H54 (cell line): ENCODE data around the gene RNF135.
"Not testable (repeated sequence)": the region's sequence is repeated elsewhere in the genome, so short reads cannot be mapped to it uniquely, and the experiment has no call there.

ENCODE experiments used
- DNase-seq: peaks from one replicate; pipeline ENCODE4 v3.0.0; 2011; ENCODE audit warnings: low spot score, mixed read lengths; ENCODE audit not compliant: insufficient read length
- FAIRE-seq: peaks from 3 replicates; lab custom pipeline; 2011; peaks lifted over from hg19 to GRCh38; lab: Jason Lieb, UNC
- POLR2A ChIP-seq: IDR thresholded peaks from 2 replicates; pipeline ENCODE4 v1.6.1; 2011; ENCODE audit warnings: low read depth, mild to moderate bottlenecking, low read length

Gene RNF135

DNA sequence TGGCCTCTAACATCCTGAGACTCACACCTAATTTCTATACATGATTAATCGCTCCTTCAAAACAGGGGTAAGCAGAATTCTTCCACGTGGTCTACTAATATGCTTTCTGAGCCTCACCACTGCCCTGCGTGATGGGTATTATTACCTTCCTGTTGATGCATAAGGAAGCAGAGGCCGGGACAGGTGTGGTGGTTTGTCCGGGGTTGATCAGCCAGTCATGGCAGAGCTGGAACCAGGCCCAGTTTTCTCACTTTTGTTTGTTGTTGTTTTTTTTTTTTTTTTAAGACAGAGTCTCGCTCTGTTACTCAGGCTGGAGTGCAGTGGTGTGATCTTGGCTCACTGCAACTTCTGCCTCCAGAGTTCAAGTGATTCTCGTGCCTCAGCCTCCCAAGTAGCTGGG lies 31.2 kb downstream of the RNF135 start:
- DNase-seq, result no peak
- TF ChIP-seq POLR2A, result no peak
- no peak for FAIRE-seq

DNA sequence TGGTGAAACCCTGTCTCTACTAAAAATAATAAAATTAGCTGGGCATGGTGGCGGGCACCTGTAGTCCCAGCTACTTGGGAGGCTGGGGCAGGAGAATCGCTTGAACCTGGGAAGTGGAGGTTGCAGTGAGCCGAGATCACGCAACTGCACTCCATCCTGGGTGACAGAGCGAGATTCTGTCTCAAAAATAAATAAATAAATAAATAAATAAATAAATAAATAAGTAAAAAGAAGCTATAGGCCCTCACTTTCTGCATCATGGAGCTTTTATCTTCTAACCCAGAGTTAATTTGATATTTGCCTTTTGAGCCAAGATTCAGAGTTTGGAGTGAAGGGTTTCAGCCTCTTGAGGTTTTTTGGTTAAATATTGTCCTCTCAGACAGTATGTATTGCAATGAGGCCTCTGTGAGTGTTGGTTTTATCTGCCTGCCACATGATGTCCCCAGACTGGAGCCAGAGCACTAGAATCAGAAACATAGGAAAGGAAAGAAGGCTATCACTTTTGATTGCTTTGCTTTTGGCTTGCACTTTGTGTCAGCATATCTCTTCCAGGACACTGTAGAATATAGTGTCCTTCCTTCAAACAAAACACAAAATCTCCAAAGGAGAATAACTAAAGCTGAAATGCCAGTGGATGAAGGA lies 32.5 kb downstream of the RNF135 start:
- no peak for TF ChIP-seq POLR2A
- FAIRE-seq, result no peak
- no peak for DNase-seq

DNA sequence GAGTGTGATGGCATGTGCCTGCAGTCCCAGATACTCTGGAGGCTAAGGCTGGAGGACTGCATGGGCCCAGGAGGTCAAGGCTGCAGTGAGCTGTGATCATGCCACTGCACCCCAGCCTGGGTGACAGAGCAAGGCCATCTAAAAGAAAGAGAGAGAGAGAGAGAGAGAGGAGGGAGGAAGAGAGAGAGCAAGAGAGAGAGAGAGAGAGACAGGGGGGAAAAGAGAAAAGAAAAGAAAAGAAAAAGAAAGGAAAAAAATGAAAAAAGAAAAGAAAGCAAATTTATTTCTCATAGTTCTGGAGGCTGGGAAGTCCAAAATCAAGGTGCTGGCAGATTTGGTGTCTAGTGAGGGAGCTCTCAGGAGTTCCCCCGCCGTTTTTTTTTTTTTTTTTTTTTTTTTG lies 33.3 kb downstream of the RNF135 start:
- DNase-seq, result no peak
- TF ChIP-seq POLR2A, result no peak
- FAIRE-seq, result no peak

DNA sequence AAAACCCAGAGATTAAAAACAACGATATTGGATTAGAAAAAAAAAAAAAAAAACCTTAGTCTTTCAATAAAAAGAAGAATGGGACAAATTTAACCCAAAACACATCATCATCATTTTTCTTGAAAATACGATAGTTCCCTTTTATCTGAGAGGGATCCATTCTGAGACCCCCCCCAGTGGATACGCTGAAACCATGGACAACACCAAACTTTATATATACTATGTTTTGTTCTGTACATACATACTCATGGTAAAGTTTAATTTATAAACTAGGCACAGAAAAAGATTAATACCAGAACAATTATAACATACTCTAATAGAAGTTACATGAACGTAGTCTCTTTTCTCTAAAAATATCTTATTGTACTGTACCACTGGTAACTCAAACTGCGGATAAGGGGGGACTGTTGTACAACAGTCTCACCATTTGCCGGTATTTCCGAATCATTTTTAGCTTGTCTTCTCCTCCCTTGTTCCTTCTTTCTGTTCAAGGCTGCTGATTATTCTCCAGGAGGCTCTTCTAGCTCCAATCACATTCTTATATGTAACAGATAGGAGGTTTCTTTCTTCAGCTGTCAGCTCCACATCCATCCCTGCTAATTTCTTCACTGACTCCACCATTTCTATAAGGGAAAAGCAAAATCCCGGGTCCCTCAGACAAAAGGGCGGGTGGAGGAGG lies 37.0 kb downstream of the RNF135 start:
- DNase-seq (no peak), FAIRE-seq (no peak)
- TF ChIP-seq POLR2A, result no peak

DNA sequence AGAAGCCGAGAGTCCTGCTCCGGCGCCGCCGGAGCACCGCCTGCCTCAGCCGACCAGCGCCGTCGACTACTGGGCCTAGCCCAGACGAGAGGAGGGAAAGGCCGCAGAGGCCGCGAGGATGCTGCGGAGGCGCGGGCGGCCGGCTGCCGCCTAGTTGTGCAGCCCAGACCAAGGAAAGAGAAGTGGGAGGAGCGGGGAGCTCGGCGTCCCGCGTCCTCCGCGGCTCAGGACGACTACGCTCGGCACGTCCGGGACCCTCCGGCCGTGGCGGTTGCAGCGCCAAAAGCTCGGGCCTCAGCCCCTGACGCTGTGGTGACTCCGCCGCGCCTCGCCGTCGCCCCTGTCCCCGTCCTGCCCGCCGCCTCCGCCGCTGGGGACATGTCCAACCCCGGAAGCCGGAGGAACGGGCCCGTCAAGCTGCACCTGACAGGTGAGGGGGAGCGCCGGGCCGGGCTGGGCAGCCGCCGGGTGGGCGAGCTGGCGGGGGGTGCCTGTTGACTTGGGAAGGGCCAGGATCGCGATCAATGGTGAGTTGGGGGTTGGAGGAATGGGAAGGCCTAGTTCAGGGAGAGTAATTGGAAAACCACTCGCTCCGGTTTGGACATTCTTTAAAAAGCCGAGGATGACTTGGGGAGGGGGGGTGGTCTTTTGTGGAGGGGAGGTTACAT lies 37.7 kb downstream of the RNF135 start:
- no peak for DNase-seq

DNA sequence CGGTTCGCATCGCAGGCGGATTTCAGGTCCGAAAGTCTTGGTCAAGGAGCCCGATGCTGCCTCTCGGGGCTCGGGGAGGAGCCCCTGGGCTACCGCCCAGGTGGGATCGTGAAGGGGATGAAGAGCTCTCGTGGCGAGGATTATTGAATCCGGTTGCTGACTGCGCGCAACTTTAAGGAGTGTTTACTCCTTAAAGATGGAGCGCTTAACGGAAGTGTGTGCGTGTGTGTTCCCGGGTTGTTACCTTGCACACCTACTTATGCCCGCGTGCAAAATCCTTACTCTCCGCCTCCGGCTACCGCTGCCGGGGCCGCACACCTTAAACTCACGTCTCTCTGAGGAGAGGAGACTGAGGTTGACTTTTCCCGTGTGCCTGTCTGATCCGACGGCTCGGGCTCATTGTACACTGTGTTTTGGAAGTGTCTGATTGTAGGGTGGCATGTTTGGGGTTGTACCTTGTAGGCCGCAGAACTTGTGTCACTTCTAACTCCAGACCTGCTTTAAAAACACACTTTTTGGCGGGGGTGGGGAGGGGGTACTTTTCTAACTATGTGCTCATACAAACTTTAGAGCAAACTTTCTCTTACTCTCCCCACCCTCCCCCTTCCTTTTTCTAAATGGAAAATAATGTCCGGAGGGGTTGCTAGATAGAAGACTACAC lies 38.3 kb downstream of the RNF135 start:
- FAIRE-seq, DNase-seq: not testable (repeated sequence)

More for the DNA sequence above, 37.7 kb downstream of the RNF135 start:
- no peak for FAIRE-seq
- TF ChIP-seq POLR2A, result no peak

DNA sequence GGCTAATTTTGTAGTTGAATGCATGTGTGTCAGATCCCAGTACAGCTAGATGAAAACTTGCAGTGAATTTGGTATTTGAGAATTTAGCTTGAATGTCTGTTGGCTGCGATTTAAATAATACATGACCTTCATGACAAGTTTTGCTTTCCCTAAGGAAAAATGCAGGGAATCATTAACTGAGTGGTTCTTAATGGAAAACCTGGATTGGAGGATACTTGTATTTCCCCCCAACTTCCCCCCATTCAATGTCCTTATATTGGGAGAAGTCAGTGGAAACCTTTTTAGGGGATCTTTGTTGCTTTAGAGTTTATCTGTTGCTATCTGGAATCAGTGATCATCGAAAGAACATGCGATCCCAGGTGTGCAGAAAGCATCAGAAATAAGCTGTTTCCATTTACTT lies 39.2 kb downstream of the RNF135 start:
- DNase-seq, result not testable (repeated sequence)
- peak; percentile 72 for FAIRE-seq

DNA sequence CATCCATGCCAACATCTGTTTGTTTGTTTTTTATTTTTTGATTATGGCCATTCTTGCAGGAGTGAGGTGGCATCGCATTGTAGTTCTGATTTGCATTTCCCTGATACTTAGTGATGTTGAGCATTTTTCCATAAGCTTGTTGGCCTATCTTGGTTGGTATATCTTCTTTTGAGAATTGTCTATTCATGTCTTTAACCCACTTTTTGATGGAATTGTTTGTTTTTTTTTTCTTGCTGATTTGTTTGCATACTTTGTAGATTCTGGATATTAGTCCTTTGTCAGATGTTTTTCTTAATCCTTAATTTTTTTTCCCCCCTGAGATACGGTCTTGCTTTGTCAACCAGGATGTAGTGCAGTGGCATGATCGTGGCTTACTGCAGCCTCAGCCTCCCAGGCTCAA lies 43.0 kb downstream of the RNF135 start:
- DNase-seq (no peak), FAIRE-seq (no peak)

DNA sequence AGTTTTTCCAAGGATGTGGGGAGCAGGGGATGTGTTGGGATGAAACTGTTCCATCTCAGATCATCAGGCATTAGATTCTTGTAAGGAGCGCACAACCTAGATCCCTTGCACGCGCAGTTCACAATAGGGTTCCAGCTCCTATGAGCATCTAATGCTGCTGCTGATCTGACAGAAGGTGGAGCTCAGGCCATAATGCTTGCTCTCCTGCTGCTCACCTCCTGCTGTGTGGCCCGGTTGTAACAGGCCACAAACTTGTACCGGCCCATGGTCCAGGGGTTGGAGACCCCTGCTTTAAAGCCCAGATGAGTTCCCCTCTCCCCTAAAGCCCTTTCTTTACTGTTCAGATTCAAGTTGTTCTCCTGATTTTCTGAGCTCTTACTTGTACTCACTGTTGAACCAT lies 44.8 kb downstream of the RNF135 start:
- DNase-seq (no peak), FAIRE-seq (no peak)
- TF ChIP-seq POLR2A, result no peak

More for the DNA sequence above, 43.0 kb downstream of the RNF135 start:
- TF ChIP-seq POLR2A, result no peak

DNA sequence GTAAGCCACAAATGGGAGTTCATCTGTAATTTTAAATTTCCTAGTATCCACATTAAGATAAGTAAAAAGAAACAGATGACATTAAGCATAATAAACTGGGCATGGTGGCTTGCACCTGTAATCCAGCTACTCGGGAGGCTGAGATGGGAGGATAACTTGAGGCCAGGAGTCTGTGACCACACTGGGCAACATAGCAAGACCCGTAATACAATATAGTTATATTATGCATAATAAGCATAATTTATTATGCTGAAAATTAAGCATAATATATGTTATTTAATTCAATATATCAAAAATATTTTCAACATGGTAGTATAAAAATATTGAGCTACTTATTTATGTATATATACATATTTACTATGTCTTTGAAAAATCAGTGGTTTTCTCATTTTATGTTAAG lies 48.2 kb downstream of the RNF135 start:
- no peak for TF ChIP-seq POLR2A
- no peak for DNase-seq
- no peak for FAIRE-seq

DNA sequence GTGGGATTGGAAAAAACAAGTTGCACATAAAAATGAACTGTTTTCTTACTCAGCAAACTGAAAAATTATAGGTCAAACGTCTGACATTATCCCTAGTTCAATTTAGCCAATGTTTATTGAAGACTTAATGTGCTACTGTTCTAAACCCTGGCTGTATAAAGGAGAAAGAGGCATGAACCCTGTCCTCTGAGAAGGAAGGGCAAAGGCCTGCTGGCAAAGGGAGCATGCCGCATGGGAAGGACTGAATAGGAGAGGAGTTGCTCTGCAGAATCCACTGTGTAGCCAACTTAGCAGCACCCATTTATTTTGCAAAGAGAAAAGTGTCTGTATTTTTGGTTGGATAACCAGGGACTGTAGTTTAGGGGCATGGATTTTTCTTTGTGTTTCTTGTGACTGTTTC lies 52.3 kb downstream of the RNF135 start:
- FAIRE-seq, DNase-seq: not testable (repeated sequence)

DNA sequence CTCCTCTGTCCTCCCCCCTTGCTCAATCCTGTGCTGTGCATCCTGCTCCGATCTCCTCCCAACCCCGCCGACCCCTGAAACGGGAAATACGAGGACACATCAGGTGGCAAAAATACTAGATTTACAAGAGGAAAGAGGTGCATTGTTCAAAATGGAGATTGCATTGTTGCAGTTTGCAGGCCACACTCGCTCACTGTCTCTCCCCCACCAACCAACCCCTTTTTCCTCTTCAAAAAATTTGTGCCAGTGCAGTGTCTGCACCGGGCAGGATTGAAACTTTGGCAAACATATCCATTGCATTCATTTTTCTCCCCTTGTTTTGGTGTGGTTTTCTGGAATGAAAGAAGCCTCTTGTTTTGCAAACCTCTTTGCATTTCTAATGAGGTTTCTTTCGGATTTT lies 61.0 kb downstream of the RNF135 start:
- no peak for FAIRE-seq
- no peak for DNase-seq
- no peak for TF ChIP-seq POLR2A

DNA sequence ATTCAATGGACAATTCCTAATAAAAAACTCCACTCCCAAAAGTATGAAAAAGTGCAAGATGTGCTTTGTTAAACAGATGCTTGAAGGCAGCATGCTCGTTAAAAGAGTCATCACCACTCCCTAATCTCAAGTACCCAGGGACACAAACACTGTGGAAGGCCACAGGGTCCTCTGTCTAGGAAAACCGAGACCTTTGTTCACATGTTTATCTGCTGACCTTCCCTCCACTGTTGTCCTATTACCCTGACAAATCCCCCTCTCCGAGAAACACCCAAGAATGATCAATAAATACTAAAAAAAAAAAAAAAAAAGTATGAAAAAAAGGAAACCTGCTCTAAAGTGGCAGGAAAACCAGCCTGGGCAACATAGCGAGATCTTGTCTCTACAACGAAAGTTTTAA lies 64.8 kb downstream of the RNF135 start:
- FAIRE-seq, DNase-seq: not testable (repeated sequence)

DNA sequence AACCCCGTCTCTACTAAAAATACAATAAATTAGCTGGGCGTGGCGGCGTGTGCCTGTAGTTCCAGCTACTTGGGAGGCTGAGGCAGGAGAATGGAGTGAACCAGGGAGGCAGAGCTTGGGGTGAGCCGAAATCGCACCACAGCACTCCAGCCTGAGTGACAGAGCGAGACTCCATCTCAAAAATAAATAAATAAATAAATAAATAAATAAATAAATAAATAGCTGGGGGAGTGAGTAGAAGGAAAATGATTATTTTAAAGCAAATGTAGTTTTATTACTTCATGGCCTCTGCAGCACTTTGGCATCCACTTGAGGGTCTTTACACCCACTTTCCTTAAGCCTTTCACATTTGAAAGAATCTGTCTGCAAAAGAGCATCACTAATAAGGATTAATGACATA lies 70.0 kb downstream of the RNF135 start:
- FAIRE-seq, DNase-seq: not testable (repeated sequence)

DNA sequence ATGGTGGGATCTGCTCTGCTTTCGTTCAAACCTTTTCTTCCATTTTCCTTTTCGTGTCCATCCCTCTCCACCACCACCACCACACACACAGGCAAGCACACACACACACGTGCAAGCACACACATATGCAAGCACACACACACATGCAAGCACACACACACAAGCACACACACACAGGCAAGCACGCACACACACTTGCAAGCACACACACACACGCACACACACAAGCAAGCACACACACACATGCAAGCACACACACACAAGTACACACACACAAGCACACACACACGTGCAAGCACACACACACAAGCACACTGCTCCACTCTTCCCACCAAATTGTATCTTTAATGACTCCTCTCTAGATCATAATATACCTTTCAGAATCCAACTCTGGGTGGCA lies 71.5 kb downstream of the RNF135 start:
- DNase-seq, FAIRE-seq: not testable (repeated sequence)

DNA sequence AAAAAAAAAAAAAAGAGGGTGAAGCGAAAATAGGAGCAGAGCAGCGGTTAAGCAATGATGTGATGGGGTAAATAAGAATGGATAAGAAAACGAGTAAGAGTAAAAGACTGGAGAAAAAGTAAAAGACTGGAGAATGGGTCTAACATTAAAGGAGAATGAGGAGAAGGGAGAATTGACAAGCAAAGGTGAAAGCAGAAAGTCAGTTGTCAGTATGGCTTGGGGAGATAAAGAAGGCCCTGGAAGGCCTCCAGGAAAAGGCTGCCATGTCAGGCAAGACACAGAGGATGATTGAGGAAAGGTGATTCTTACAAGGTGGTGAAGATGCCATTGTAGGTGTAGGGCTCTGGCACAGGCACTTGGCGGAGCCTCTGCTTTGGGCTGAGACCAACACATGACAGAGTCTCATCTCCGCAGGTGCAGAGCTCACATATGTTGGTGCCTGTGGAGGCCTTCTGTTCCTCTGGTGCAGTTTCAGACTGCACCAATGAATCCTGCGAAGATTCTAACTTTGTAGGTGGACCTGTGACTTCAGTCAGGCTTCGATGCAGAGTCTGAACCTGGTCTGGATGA lies 76.1 kb downstream of the RNF135 start:
- DNase-seq, result not testable (repeated sequence)

More for the DNA sequence above, 76.1 kb downstream of the RNF135 start:
- FAIRE-seq, result not testable (repeated sequence)
